Mammary epithelial cell (primary cell): Measurements from ENCODE around the gene INPP5E.

Experiments used
- EZH2 ChIP-seq: IDR thresholded peaks from 2 replicates; pipeline ENCODE4 v1.6.1; 2012; ENCODE audit warnings: low read length, inconsistent platforms, borderline replicate concordance
- TF ChIP-seq, protein P1 (sequence below), 2 donors: IDR thresholded peaks in 1 of 2; conservative IDR thresholded peaks in 1 of 2; 2 replicates each; pipeline ENCODE4 v1.5.1; 2011 to 2012; ENCODE audit warnings: inconsistent platforms in 2 of 2, low read length in 2 of 2, mild to moderate bottlenecking in 2 of 2, control low read depth in 1 of 2, low read depth in 1 of 2; ENCODE audit not compliant: insufficient read depth in 1 of 2; ENCODE audit errors: extremely low read depth in 1 of 2

- TF ChIP-seq, protein P1, sequence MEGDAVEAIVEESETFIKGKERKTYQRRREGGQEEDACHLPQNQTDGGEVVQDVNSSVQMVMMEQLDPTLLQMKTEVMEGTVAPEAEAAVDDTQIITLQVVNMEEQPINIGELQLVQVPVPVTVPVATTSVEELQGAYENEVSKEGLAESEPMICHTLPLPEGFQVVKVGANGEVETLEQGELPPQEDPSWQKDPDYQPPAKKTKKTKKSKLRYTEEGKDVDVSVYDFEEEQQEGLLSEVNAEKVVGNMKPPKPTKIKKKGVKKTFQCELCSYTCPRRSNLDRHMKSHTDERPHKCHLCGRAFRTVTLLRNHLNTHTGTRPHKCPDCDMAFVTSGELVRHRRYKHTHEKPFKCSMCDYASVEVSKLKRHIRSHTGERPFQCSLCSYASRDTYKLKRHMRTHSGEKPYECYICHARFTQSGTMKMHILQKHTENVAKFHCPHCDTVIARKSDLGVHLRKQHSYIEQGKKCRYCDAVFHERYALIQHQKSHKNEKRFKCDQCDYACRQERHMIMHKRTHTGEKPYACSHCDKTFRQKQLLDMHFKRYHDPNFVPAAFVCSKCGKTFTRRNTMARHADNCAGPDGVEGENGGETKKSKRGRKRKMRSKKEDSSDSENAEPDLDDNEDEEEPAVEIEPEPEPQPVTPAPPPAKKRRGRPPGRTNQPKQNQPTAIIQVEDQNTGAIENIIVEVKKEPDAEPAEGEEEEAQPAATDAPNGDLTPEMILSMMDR (conservative IDR thresholded peaks at IDR 0.05 in 1 of 2, IDR thresholded peaks at IDR 0.05 in 1 of 2; ENCODE audit: extremely low read depth in 1 of 2, insufficient read depth in 1 of 2, low read depth in 1 of 2, low read length in 2 of 2) = no peak
- TF ChIP-seq EZH2 = no peak
These were observed 43.5 kb downstream of the INPP5E start for GRCh38 chr9:136396219-136396515.
